Prostate gland (tissue), 2 donors: ENCODE data around the gene MYO7B.

ENCODE experiments used
- POLR2A ChIP-seq: fragments of 450-650 bp; IDR thresholded peaks from one replicate; pipeline ENCODE4 v1.6.1; 2016; ENCODE audit warnings: antibody characterized with exemption, mild to moderate bottlenecking
- TF ChIP-seq, protein P1 (sequence below), 4 experiments: fragments of 200-600 bp in 2 of 4; fragments of 450-650 bp in 2 of 4; sonication (generic) in 2 of 4; IDR thresholded peaks; 1 replicate in 3 of 4; 2 replicates in 1 of 4; pipeline ENCODE4 v1.5.1; 2016 to 2019; ENCODE audit warnings: antibody characterized with exemption in 4 of 4, mild to moderate bottlenecking in 2 of 4, moderate library complexity in 2 of 4

DNA sequence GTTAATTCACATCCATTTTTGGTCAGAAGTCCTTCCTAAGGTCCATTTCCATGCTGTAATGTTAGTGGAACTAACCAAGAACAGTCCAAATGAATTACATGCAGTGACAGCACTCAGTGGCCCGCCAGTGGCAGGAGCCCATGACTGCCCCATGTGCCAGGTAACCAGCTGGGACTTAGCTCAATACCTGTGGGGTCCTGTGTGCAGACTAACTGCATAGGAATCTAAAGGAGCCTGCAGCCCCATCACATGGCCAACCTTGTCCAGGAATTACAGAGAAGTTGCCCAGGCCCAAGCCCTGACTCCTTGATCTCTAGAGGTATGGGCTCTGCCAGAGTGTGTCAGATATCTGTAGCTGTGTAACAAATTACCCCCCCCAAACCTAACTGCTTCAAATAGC is 75.1 kb downstream of the MYO7B start:
- TF ChIP-seq, protein P1, sequence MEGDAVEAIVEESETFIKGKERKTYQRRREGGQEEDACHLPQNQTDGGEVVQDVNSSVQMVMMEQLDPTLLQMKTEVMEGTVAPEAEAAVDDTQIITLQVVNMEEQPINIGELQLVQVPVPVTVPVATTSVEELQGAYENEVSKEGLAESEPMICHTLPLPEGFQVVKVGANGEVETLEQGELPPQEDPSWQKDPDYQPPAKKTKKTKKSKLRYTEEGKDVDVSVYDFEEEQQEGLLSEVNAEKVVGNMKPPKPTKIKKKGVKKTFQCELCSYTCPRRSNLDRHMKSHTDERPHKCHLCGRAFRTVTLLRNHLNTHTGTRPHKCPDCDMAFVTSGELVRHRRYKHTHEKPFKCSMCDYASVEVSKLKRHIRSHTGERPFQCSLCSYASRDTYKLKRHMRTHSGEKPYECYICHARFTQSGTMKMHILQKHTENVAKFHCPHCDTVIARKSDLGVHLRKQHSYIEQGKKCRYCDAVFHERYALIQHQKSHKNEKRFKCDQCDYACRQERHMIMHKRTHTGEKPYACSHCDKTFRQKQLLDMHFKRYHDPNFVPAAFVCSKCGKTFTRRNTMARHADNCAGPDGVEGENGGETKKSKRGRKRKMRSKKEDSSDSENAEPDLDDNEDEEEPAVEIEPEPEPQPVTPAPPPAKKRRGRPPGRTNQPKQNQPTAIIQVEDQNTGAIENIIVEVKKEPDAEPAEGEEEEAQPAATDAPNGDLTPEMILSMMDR (IDR thresholded peaks at IDR 0.05): no peak
- TF ChIP-seq POLR2A: no peak
